ENCODE data around the gene PSD2.

DNA sequence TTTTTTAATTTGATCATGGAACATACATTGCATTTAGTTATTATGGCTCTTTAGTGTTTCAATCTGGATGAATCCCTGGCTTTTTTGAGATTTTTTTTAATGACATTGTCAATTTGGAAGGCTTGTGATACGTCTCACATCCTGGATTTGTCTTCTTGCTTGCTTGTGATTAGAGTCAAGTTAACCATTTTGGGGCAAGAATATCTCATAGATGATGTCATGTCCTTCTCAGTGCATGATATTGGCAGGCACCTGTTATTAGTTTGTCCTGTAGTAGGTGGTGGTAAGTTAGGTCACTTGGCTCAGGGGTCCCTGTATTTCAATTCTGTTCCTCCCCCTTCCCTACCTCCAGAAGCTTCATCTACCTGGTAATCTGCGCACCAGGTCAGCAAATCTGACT is 3.3 kb downstream of the PSD2 start:
- TF ChIP-seq EGR1 (IDR thresholded peaks at IDR 0.05; ENCODE audit: low read depth in 2 of 2): no peak
- no peak for TF ChIP-seq TAF1 (conservative IDR thresholded peaks at IDR 0.05)
- TF ChIP-seq, protein P1, sequence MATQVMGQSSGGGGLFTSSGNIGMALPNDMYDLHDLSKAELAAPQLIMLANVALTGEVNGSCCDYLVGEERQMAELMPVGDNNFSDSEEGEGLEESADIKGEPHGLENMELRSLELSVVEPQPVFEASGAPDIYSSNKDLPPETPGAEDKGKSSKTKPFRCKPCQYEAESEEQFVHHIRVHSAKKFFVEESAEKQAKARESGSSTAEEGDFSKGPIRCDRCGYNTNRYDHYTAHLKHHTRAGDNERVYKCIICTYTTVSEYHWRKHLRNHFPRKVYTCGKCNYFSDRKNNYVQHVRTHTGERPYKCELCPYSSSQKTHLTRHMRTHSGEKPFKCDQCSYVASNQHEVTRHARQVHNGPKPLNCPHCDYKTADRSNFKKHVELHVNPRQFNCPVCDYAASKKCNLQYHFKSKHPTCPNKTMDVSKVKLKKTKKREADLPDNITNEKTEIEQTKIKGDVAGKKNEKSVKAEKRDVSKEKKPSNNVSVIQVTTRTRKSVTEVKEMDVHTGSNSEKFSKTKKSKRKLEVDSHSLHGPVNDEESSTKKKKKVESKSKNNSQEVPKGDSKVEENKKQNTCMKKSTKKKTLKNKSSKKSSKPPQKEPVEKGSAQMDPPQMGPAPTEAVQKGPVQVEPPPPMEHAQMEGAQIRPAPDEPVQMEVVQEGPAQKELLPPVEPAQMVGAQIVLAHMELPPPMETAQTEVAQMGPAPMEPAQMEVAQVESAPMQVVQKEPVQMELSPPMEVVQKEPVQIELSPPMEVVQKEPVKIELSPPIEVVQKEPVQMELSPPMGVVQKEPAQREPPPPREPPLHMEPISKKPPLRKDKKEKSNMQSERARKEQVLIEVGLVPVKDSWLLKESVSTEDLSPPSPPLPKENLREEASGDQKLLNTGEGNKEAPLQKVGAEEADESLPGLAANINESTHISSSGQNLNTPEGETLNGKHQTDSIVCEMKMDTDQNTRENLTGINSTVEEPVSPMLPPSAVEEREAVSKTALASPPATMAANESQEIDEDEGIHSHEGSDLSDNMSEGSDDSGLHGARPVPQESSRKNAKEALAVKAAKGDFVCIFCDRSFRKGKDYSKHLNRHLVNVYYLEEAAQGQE (IDR thresholded peaks at IDR 0.05): no peak
- TF ChIP-seq GABPA (IDR thresholded peaks at IDR 0.05 in 1 of 2, conservative IDR thresholded peaks at IDR 0.05 in 1 of 2): no peak
